Caki2 (cell line): ENCODE data around the gene XAB2. TPM values are rescaled to one million over a fixed set of nuclear protein-coding genes. Genes with fewer than 3 reads are reported as not detected.
A peak's percentile ranks its signal among the peaks of the same experiment; 100 is the strongest.
"Not testable (repeated sequence)": the region's sequence is repeated elsewhere in the genome, so short reads cannot be mapped to it uniquely, and the experiment has no call there.

Experiments used
- DNase-seq: peaks from one replicate; pipeline ENCODE4 v3.0.0-alpha.2; 2015; ENCODE audit warnings: low read depth
- in situ Hi-C: cut with HindIII; loops from 2 replicates; pipeline ENCODE4 v1.10.0; 2016; ENCODE audit warnings: low sequenced_read_pairs, low pct_unique_long_range_greater_than_20kb, mixed read lengths
- total RNA-seq: library from RNA; depleted of rRNA; stranded (reverse); fragments of >200 nt; shearing (Covaris generic); gene quantifications from 2 replicates; pipeline ENCODE4 v1.2.3, GENCODE V29; 2014; ENCODE audit warnings: low replicate concordance

The XAB2 gene
- total RNA-seq, 1 experiment from 2014 or later, result 29.7 TPM

- in situ Hi-C loops, result no loop called here
- no peak for DNase-seq
Measured at GRCh38 chr19:7654401-7654800, 25.1 kb upstream of the XAB2 start.

DNA sequence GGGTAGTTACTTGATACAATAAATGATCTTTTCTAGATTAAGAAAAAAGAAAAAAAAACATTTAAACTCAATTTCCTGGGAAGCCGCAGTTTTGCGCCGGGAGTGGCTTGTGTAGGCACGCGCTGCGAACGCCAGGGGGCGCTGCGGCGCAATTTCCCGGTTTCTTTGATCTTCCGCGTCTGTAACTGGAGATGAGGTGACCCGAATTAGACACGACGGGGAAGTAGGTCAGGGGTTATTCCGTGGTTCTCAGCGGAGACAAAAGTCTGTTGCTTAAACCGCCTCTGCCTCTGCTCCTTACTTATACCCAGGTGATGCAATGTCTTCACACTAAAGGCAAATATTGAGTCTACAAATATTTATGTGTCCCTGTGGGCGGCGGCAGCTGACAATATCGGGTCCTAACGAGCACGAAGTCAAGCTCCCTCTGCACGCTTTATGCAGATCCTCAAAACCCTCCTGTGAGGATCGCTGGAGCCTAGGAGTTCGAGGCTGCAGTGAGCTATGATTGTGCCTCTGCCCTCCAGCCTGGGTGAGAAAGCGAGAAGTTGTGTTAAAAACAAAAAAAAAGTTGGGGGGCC is 22.8 kb upstream of the XAB2 start:
- in situ Hi-C loops, result no loop called here
- peak; percentile 68 for DNase-seq

GRCh38 chr19:7650148-7650547 is 20.8 kb upstream of the XAB2 start:
- in situ Hi-C loops, result no loop called here
- DNase-seq, result no peak

- in situ Hi-C loops, result no loop called here
Measured at GRCh38 chr19:7648265-7649014, 19.1 kb upstream of the XAB2 start.

GRCh38 chr19:7647156-7647555 is 17.8 kb upstream of the XAB2 start:
- in situ Hi-C loops, result no loop called here
- no peak for DNase-seq

More at GRCh38 chr19:7648265-7649014, 19.1 kb upstream of the XAB2 start:
- DNase-seq, result no peak

GRCh38 chr19:7646426-7646700 is 17.0 kb upstream of the XAB2 start:
- in situ Hi-C loops, result no loop called here

GRCh38 chr19:7645656-7646425 is 16.5 kb upstream of the XAB2 start:
- in situ Hi-C loops, result no loop called here
- DNase-seq, result no peak

More at GRCh38 chr19:7646426-7646700, 17.0 kb upstream of the XAB2 start:
- no peak for DNase-seq

DNA sequence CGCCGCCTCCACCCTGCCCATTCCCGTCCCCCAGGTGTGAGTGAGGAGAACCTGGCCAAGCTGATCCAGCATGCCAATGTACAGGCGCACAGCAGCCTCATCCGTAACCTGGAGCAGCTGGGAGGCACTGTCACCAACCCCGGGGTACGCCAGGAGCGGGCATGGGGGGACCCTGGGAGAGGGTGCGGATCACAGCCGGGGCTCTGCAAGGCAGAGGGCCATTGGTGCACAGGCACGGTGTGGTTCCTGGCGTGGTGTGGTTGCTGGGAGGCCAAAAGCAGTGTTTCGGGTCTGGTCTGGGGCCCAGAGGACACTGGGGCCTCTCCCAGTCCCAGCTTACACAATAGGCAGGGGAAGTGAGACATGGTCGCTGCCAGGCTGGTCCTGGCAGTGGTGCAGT is 15.8 kb upstream of the XAB2 start:
- no peak for DNase-seq
- in situ Hi-C loops, result no loop called here

- DNase-seq, result no peak
- in situ Hi-C loops, result no loop called here
Measured at GRCh38 chr19:7644550-7644877, 15.2 kb upstream of the XAB2 start.

DNA sequence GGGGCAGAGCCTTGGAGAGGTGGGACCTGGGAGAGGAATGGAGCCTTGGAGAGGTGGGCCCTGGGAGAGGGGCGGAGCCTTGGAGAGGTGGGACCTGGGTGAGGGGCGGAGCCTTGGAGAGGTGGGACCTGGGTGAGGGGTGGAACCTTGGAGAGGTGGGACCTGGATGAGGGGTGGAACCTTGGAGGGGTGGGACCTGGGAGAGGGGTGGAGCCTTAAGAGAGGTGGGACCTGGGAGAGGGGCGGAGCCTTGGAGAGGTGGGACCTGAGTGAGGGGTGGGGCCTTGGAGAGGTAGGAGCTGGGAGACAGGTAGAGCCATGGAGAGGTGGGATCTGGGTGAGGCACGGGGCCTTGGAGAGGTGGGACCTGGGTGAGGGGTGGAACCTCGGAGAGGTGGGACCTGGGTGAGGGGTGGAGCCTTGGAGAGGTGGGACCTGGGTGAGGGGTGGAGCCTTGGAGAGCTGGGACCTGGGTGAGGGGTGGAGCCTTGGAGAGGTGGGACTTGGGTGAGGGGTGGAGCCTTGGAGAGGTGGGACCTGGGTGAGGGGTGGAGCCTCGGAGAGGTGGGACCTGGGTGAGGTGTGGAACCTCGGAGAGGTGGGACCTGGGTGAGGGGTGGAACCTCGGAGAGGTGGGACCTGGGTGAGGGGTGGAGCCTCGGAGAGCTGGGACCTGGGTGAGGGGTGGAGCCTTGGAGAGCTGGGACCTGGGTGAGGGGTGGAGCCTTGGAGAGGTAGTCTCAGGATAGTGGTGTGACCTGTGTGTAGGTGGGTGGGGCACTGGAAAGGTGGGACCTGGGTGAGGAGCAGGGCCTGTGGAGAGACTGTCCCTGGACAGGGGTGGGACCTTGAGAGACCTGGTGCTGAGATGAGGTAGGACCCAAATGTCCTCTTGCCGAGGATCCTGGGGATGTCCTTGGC is 14.5 kb upstream of the XAB2 start:
- peak; percentile 44 for DNase-seq

DNA sequence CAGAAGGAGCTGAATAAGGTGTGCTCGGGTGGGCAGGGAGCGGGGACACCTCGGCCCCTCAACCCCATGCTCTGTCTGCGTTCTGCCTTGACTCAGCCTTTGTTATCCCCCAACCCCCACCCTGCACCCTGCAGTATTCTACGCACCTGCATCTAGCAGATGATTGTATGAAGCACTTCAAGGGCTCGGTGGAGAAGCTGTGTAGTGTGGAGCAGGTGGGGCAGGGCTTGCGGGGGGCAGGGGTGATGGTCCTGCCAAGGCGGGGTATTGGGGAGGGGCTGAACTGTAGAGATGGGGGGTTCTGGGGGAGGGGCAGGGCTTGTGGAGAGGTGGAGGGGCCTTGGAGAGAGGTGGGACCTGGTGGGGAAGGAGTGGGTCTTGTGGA is 13.7 kb upstream of the XAB2 start:
- in situ Hi-C loops, result no loop called here

More for the DNA sequence above, 14.5 kb upstream of the XAB2 start:
- in situ Hi-C loops, result not testable (repeated sequence)

DNA sequence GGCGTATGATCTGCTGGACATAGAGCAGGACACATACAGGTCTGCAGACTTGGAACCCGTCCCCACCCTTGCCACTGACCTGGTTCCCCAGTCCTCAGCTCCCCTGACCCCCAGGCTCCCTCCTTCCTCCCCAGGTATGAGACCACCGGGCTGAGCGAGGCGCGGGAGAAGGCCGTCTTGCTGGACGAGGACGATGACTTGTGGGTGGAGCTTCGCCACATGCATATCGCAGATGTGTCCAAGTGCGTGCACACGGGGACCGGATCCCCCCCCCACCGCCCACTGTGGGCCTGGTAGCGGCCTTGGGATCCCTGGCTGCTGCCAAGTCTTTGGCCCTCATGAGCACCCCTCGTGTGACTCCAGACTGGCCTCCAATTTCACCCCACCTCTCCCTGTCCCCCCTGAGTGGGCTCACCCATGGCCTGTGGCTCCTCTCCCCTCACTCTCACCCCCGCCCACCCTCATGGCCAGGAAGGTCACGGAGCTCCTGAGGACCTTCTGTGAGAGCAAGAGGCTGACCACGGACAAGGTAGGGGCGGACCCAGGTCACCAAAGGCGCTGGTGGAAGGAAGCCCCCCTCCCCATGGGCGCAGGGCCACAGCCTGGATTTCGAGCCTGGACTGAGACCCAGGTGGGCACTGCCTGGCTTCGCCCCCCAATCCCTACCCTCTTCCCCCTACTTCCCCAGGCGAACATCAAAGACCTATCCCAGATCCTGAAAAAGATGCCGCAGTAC is 13.1 kb upstream of the XAB2 start:
- in situ Hi-C loops, result no loop called here
- no peak for DNase-seq

More for the DNA sequence above, 13.7 kb upstream of the XAB2 start:
- no peak for DNase-seq

- in situ Hi-C loops, result no loop called here
- DNase-seq, result no peak
Measured at GRCh38 chr19:7641290-7642276, 12.2 kb upstream of the XAB2 start.

- in situ Hi-C loops, result no loop called here
- DNase-seq, result no peak
Measured at GRCh38 chr19:7640803-7641202, 11.5 kb upstream of the XAB2 start.

- in situ Hi-C loops, result no loop called here
Measured at GRCh38 chr19:7639863-7640348, 10.6 kb upstream of the XAB2 start.

DNA sequence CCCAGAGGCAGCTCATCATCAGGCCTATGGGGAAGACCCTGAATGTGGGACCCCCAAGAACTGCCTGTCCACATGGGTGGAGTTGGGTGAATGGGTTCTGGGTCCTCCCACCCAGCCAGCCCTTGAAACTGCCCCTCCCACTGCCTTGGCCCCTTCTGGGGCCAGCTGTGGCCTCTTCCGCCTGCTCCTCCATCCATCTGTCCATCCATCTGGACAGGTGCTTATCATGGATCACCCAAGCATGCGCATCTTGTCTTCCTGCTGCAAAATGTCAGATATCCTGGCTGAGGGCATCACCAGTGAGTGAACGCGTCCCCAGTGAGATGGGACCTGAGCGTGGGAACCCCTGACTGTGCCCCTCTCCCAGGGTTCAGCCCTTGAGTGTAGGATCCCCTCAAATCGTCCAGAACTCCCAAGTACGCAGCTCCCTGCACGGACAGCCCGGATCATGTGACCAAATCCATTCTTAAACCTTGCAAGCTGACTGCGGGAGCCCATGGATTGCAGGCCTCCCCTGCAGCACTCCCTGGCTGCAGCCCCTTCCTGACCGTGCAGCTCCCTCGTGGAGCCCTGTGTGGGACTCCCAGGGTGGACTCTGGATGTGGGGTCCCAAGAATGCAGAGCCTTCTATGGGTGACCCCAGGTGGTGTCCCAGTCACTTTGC is 9.6 kb upstream of the XAB2 start:
- in situ Hi-C loops, result no loop called here

More at GRCh38 chr19:7639863-7640348, 10.6 kb upstream of the XAB2 start:
- no peak for DNase-seq

More for the DNA sequence above, 9.6 kb upstream of the XAB2 start:
- no peak for DNase-seq
